Thyroid gland (tissue), 4 donors: Measurements from ENCODE around the gene CKLF. TPM values are rescaled to one million over a fixed set of nuclear protein-coding genes. Genes with fewer than 3 reads are reported as not detected.

Experiments
- DNase-seq, 2 donors: peaks; one replicate each; pipeline ENCODE4 v3.0.0-alpha.2; 2019
- H3K27ac ChIP-seq, 3 donors: fragments of 200-600 bp; sonication (generic); 1 replicate in 2 of 3; 2 replicates in 1 of 3; pipeline ENCODE4 v1.5.1; 2016 to 2019; ENCODE audit warnings: mild to moderate bottlenecking in 1 of 3, moderate library complexity in 1 of 3
- H3K27me3 ChIP-seq: fragments of 200-600 bp; sonication (generic); one replicate; pipeline ENCODE4 v1.5.1; 2019
- H3K36me3 ChIP-seq, 2 donors: fragments of 200-600 bp; sonication (generic); one replicate each; pipeline ENCODE4 v1.5.1; 2016 to 2019
- H3K4me1 ChIP-seq, 2 donors: fragments of 200-600 bp; sonication (generic); one replicate each; pipeline ENCODE4 v1.5.1; 2017 to 2019
- H3K4me3 ChIP-seq, 3 donors: fragments of 200-600 bp; sonication (generic); replicated peaks in 1 of 3; 1 replicate in 2 of 3; 2 replicates in 1 of 3; pipeline ENCODE4 v1.5.1; 2016; ENCODE audit warnings: mild to moderate bottlenecking in 1 of 3
- H3K9me3 ChIP-seq: fragments of 200-600 bp; sonication (generic); one replicate; pipeline ENCODE4 v1.5.1; 2017
- POLR2A ChIP-seq, 2 donors: fragments of 450-650 bp; IDR thresholded peaks; one replicate each; pipeline ENCODE4 v1.6.1; 2017; ENCODE audit warnings: antibody characterized with exemption in 2 of 2, mild to moderate bottlenecking in 2 of 2, moderate library complexity in 1 of 2
- WGBS, 2 donors: methylation state at CpG; one replicate each; pipeline ENCODE4 v1.1.5; 2017; 5-methylcytosine and 5-hydroxymethylcytosine counted together
- intact Hi-C: fragments of 100-400 bp; cut with DNase I; formaldehyde crosslinking; loops from one replicate; pipeline ENCODE4 v1.15.1; 2023
- total RNA-seq, 4 donors: library from RNA; depleted of rRNA; stranded (reverse); fragments of >200 nt; gene quantifications; one replicate each; pipeline ENCODE4 v1.2.3, GENCODE V29; 2016
- TF ChIP-seq, protein P1 (sequence below), 6 experiments: fragments of 200-600 bp in 3 of 6; fragments of 450-650 bp in 3 of 6; sonication (generic) in 3 of 6; IDR thresholded peaks; one replicate each; pipeline ENCODE4 v1.5.1; 2016 to 2019; ENCODE audit warnings: antibody characterized with exemption in 6 of 6, mild to moderate bottlenecking in 2 of 6, inconsistent platforms in 1 of 6, moderate library complexity in 1 of 6

Gene CKLF
- total RNA-seq, 4 donors from 2014 or later = 22.1 to 79.4 (median 49.9) TPM

DNA sequence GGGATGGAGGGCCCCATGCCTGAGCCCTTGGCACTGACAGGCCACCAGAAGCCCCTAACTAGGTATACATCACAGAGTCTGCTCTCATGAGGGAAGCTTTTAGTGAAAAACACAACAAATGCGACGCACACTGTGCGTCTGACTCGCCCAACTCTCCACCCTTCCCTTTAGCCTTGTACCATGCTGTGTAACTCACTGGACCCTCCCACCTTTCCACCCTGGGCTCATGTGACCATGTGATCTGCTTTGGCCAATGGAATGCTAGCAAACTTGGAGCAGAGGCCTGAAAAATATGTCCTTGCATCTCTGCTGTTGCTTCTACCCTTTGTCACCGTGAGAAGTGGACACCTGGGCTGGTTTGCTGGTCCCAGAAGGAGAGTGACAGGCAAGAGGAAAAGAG, 24.1 kb upstream of the CKLF start:
- no peak overlapping the region for H3K4me3 ChIP-seq
- TF ChIP-seq POLR2A (IDR thresholded peaks at IDR 0.05) = no peak
- TF ChIP-seq, protein P1, sequence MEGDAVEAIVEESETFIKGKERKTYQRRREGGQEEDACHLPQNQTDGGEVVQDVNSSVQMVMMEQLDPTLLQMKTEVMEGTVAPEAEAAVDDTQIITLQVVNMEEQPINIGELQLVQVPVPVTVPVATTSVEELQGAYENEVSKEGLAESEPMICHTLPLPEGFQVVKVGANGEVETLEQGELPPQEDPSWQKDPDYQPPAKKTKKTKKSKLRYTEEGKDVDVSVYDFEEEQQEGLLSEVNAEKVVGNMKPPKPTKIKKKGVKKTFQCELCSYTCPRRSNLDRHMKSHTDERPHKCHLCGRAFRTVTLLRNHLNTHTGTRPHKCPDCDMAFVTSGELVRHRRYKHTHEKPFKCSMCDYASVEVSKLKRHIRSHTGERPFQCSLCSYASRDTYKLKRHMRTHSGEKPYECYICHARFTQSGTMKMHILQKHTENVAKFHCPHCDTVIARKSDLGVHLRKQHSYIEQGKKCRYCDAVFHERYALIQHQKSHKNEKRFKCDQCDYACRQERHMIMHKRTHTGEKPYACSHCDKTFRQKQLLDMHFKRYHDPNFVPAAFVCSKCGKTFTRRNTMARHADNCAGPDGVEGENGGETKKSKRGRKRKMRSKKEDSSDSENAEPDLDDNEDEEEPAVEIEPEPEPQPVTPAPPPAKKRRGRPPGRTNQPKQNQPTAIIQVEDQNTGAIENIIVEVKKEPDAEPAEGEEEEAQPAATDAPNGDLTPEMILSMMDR (IDR thresholded peaks at IDR 0.05) = no peak
- H3K4me1 ChIP-seq = peaks cover 28 to 35% of the 10 kb centered on the region in 2 donors
- no peak for DNase-seq
- intact Hi-C loops = no loop called here
- no peak overlapping the region for H3K27ac ChIP-seq
- H3K36me3 ChIP-seq = peaks cover 20 to 23% of the 10 kb centered on the region in 2 donors
- H3K9me3 ChIP-seq = no peaks in the 10 kb centered on the region
- no peaks in the 10 kb centered on the region for H3K27me3 ChIP-seq
- 99 to 100% methylated on average over 5 of the region's 5 CpGs for WGBS, 2 donors

DNA sequence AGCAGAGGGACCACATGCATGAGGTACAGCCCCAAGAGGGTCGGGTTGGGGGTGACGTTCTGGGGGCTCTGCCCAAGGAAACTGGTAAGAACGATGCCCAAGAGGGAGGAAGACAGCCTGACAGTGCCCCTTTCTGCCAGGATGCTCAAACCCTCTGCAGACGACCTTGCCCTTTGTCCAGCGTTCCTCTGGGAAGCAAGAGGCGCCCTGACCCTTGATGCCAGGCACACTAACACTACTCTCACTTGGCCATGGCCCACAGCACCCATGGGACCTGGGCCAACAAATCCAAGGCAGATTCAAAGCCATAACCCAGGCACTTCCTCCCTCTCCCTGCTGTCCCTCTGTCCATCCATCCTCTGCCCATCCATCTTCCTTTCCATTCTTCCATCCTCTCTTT, 22.9 kb upstream of the CKLF start:
- WGBS, 2 donors = 90 to 92% methylated on average over 6 of the region's 6 CpGs
- intact Hi-C loops = no loop called here
- H3K27ac ChIP-seq = no peak overlapping the region
- no peak for DNase-seq
- TF ChIP-seq, protein P1 (IDR thresholded peaks at IDR 0.05) = no peak
- no peak for TF ChIP-seq POLR2A (IDR thresholded peaks at IDR 0.05)
- H3K27me3 ChIP-seq = no peaks in the 10 kb centered on the region
- no peaks in the 10 kb centered on the region for H3K9me3 ChIP-seq
- peaks cover 20 to 23% of the 10 kb centered on the region in 2 donors for H3K36me3 ChIP-seq
- peaks cover 17 to 23% of the 10 kb centered on the region in 2 donors for H3K4me1 ChIP-seq
- H3K4me3 ChIP-seq = no peak overlapping the region

DNA sequence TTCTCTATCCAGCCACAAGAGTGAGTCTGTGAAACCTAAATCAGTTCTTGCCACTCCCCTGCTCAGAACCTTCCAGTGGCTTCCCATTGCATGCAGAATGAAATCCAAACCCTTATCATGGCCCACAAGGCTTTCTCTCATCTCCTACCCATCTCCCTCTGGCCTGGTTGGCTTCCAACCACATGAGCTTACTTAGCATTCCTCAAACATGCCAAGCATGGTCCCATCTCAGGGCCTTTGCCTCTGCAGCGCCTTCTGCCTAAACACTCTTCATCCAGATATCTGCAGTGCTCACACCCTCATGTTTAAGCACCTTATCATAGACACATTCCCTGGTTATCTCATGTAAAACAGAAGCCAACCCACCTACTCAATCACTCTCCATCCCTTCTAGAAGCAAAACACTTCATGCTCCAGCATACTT, 18.0 kb upstream of the CKLF start:
- H3K4me1 ChIP-seq = peaks cover 0 to 7% of the 10 kb centered on the region in 2 donors
- no peaks in the 10 kb centered on the region for H3K9me3 ChIP-seq
- H3K4me3 ChIP-seq = no peak overlapping the region
- H3K36me3 ChIP-seq = peaks cover 11 to 20% of the 10 kb centered on the region in 2 donors
- DNase-seq = no peak
- intact Hi-C loops = no loop called here
- TF ChIP-seq, protein P1 (IDR thresholded peaks at IDR 0.05) = no peak
- no peak for TF ChIP-seq POLR2A (IDR thresholded peaks at IDR 0.05)
- H3K27ac ChIP-seq = no peak overlapping the region
- 100% methylated on average over 1 of the region's 1 CpG for WGBS, 2 donors
- H3K27me3 ChIP-seq = no peaks in the 10 kb centered on the region

DNA sequence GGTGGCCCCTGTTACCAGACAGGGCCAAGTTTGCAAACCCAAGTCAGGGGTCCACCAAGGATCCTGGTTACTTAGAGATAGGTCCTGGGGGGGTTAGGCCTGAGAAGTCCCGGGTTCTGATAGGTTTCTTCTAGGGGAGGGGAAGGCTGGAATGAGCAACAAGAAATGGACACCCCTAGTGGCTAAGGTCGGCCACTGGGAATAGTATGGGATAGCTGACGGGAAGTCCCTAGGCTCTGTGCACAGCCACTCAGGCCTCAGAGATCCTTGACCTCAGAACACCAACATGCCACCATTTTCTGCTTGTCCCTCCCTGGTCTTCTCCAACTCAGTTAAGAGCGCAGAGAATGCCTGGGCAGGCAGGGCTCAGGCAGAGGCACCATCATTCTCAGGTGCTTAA, 15.9 kb upstream of the CKLF start:
- DNase-seq = no peak
- H3K4me3 ChIP-seq = no peak overlapping the region
- intact Hi-C loops = no loop called here
- WGBS, 2 donors = 92 to 93% methylated on average over 4 of the region's 4 CpGs
- H3K36me3 ChIP-seq = peaks cover 0 to 12% of the 10 kb centered on the region in 2 donors
- no peak overlapping the region for H3K27ac ChIP-seq
- H3K27me3 ChIP-seq = no peaks in the 10 kb centered on the region
- H3K9me3 ChIP-seq = no peaks in the 10 kb centered on the region
- TF ChIP-seq, protein P1 (IDR thresholded peaks at IDR 0.05) = no peak
- no peak for TF ChIP-seq POLR2A (IDR thresholded peaks at IDR 0.05)
- H3K4me1 ChIP-seq = peaks cover 0 to 12% of the 10 kb centered on the region in 2 donors

DNA sequence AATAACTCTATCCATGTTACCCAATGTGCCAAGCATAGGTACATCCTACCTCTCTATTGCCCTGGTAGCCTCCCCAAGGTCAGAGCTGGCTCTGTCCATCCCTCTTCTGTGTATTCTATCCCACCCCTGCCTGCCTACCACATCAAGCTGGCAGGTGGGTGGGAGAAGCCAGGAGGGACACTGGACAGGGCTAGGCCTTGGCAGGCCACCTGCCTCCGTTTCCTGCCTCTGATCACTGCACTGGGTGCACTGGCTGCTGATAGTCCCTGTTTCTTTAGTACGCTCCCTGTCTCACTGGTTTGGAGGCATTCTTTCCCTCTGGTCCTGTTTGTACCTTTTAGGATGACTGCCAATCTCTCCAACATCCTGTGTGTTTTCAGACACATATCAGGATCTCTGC, 15.1 kb upstream of the CKLF start:
- Histone ChIP-seq H3K4me1 (peaks cover 0 to 12% of the 10 kb centered on the region in 2 donors), H3K27me3 (no peaks in the 10 kb centered on the region), H3K27ac (no peak overlapping the region), H3K36me3 (peaks cover 0 to 12% of the 10 kb centered on the region in 2 donors), H3K4me3 (no peak overlapping the region), H3K9me3 (no peaks in the 10 kb centered on the region)
- no peak for TF ChIP-seq POLR2A (IDR thresholded peaks at IDR 0.05)
- TF ChIP-seq, protein P1 (IDR thresholded peaks at IDR 0.05) = no peak
- intact Hi-C loops = no loop called here
- WGBS, 2 donors = 89 to 100% methylated on average over 2 of the region's 2 CpGs
- DNase-seq = no peak
